Left lung (tissue), 10 donors: ENCODE data around the gene WBP1L. TPM values are rescaled to one million over a fixed set of nuclear protein-coding genes. Genes with fewer than 3 reads are reported as not detected.

ENCODE experiments used
- ATAC-seq: fragments of 200-7000 bp; cut with Tn5 transposase; one replicate; pipeline ENCODE4 v1.9.1; 2020; ENCODE audit warnings: moderate library complexity
- DNase-seq, 4 donors: peaks; one replicate each; pipeline ENCODE4 v3.0.0-alpha.2; 2013 to 2020
- H3K27ac ChIP-seq, 2 donors: fragments of 200-600 bp; sonication (generic) in 1 of 2; one replicate each; pipeline versions ENCODE4 v1.5.0 to v1.8.0; 2020 to 2021
- H3K27me3 ChIP-seq, 2 donors: fragments of 200-600 bp; sonication (generic) in 1 of 2; one replicate each; pipeline versions ENCODE4 v1.5.0 to v1.8.0; 2020 to 2021
- H3K36me3 ChIP-seq, 2 donors: fragments of 200-600 bp; sonication (generic) in 1 of 2; one replicate each; pipeline versions ENCODE4 v1.5.0 to v1.8.0; 2020 to 2021
- H3K4me1 ChIP-seq, 2 donors: fragments of 200-600 bp; one replicate each; pipeline ENCODE4 v1.8.0; 2021
- H3K4me3 ChIP-seq, 2 donors: fragments of 200-600 bp; sonication (generic) in 1 of 2; one replicate each; pipeline versions ENCODE4 v1.5.0 to v1.8.0; 2020 to 2021; ENCODE audit warnings: mild to moderate bottlenecking in 1 of 2
- H3K9me3 ChIP-seq, 2 donors: fragments of 200-600 bp; sonication (generic) in 1 of 2; one replicate each; pipeline versions ENCODE4 v1.5.0 to v1.8.0; 2020 to 2021
- intact Hi-C, 2 donors: fragments of 100-400 bp; cut with DNase I; formaldehyde crosslinking; loops; one replicate each; pipeline versions ENCODE4 v1.11.2 to v1.14.2; 2022
- polyA plus RNA-seq, 6 donors: library from polyadenylated mRNA; unstranded; fragments of 120-200 nt; gene quantifications; one replicate each; pipeline ENCODE4 v1.2.1, GENCODE V29; 2013; ENCODE audit not compliant: insufficient read length in 6 of 6
- total RNA-seq, 2 donors: library from RNA; stranded (reverse); fragmentation: NEBNext Ultra II Directional; extraction: Animal tissue kit (Norgen Biotek cat#: 25700); gene quantifications; one replicate each; pipeline ENCODE4 v1.2.1, GENCODE V29; 2021
- TF ChIP-seq, protein P1 (sequence below), 2 donors: fragments of 200-600 bp; sonication (generic) in 1 of 2; IDR thresholded peaks; one replicate each; pipeline versions ENCODE4 v1.5.0 to v1.8.0; 2021; ENCODE audit warnings: antibody characterized with exemption in 2 of 2
- donor health status: DM: no; HTN: yes; CAD: no.
- donor health status: DM: no; HTN: no; CAD: no.

The WBP1L gene
- total and polyA plus RNA-seq, 8 donors = 42.6 to 49.8 (median 45.9) TPM

DNA sequence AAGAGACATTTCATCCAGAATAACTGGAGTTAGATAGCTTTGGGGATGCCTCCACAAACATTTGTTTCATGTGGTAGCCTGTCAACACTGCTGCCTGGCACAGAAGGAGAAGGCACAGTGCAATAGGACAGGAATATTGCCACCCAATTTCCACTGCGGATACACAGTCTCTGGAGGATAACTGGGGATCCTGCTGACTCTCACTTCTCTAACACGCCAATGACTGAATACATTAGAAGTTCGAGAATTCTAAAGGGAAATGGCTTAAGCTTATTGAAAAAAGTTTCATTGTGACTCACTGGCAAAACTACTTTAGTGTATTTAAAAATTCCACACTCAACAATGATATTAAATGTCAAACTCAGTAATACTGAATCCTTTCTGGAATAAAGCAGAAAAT, 42.5 kb upstream of the WBP1L start:
- no peaks in the 10 kb centered on the region for H3K27me3 ChIP-seq
- intact Hi-C loops = no loop called here
- H3K27ac ChIP-seq = no peak overlapping the region
- H3K9me3 ChIP-seq = no peaks in the 10 kb centered on the region
- no peak for DNase-seq
- no peak overlapping the region for H3K4me3 ChIP-seq
- peaks cover 0 to 33% of the 10 kb centered on the region in 2 donors for H3K36me3 ChIP-seq
- TF ChIP-seq, protein P1, sequence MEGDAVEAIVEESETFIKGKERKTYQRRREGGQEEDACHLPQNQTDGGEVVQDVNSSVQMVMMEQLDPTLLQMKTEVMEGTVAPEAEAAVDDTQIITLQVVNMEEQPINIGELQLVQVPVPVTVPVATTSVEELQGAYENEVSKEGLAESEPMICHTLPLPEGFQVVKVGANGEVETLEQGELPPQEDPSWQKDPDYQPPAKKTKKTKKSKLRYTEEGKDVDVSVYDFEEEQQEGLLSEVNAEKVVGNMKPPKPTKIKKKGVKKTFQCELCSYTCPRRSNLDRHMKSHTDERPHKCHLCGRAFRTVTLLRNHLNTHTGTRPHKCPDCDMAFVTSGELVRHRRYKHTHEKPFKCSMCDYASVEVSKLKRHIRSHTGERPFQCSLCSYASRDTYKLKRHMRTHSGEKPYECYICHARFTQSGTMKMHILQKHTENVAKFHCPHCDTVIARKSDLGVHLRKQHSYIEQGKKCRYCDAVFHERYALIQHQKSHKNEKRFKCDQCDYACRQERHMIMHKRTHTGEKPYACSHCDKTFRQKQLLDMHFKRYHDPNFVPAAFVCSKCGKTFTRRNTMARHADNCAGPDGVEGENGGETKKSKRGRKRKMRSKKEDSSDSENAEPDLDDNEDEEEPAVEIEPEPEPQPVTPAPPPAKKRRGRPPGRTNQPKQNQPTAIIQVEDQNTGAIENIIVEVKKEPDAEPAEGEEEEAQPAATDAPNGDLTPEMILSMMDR (IDR thresholded peaks at IDR 0.05) = no peak
- no peaks in the 10 kb centered on the region for H3K4me1 ChIP-seq
- no peak for ATAC-seq

DNA sequence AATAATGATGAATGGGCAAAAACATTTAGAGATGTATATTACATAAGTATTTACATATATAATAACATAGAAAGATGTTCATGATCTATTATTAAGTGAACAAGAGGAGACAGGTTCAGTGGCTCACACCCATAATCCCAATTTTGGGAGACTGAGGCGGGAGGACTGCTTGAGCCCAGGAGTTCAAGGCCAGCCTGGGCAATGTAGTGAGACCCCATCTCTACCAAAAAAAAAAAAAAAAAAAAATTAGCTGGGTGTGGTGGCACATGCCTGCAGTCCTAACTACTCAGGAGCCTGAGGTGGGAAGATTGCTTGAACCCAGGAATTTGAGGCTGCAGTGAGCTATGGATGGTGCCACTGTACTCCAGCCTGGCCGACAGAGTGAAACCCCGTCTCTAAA, 42.0 kb upstream of the WBP1L start:
- TF ChIP-seq, protein P1 (IDR thresholded peaks at IDR 0.05) = no peak
- H3K4me3 ChIP-seq = no peak overlapping the region
- ATAC-seq = no peak
- no peaks in the 10 kb centered on the region for H3K27me3 ChIP-seq
- no peak overlapping the region for H3K27ac ChIP-seq
- intact Hi-C loops = no loop called here
- H3K4me1 ChIP-seq = no peaks in the 10 kb centered on the region
- no peak for DNase-seq
- no peaks in the 10 kb centered on the region for H3K9me3 ChIP-seq
- H3K36me3 ChIP-seq = peaks cover 0 to 28% of the 10 kb centered on the region in 2 donors

DNA sequence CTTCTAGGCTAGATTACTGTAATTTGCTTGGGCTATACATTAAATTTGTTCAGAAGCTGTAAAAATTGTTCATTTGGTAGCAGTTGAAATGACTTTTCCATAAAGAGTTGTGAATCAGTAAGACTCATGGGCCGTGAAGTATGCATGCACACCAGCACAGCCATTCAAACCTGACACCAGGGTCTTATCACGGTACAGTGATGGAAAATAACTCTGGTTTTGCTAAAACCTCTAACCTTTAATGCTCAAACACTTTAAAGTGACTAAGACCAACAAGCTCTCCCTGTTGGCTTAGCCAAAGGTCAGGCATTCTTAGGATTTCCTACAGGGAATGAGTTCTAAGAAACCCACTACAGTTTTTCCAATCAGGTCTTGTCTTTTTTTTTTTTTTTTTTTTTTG, 41.0 kb upstream of the WBP1L start:
- H3K36me3 ChIP-seq = peaks cover 0 to 23% of the 10 kb centered on the region in 2 donors
- intact Hi-C loops = no loop called here
- ATAC-seq (no peak), DNase-seq (no peak)
- no peaks in the 10 kb centered on the region for H3K4me1 ChIP-seq
- no peaks in the 10 kb centered on the region for H3K27me3 ChIP-seq
- no peak overlapping the region for H3K27ac ChIP-seq
- H3K4me3 ChIP-seq = no peak overlapping the region
- TF ChIP-seq, protein P1 (IDR thresholded peaks at IDR 0.05) = no peak
- H3K9me3 ChIP-seq = no peaks in the 10 kb centered on the region

DNA sequence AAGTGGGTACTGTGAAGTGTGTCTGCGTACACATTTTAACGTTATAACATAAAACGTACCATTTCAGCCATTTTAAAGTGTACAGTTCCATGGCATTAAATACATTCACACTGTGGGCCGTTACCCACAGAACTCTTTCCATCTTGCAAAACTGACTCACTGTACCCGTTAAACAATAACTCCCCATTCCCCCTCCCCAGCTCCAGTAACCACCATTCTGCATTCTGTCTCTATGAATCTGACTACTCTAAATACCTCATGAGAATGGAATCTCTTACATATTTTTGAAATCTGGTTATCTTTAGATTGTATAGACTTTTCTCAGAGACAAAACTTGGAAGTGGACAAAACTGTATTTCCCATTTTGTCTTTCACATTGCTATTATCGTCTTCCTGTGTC, 38.8 kb upstream of the WBP1L start:
- intact Hi-C loops = no loop called here
- ATAC-seq (no peak), DNase-seq (no peak)
- H3K27ac ChIP-seq = no peak overlapping the region
- no peaks in the 10 kb centered on the region for H3K9me3 ChIP-seq
- H3K27me3 ChIP-seq = no peaks in the 10 kb centered on the region
- peaks cover 0 to 6% of the 10 kb centered on the region in 2 donors for H3K36me3 ChIP-seq
- no peaks in the 10 kb centered on the region for H3K4me1 ChIP-seq
- TF ChIP-seq, protein P1 (IDR thresholded peaks at IDR 0.05) = no peak
- no peak overlapping the region for H3K4me3 ChIP-seq

DNA sequence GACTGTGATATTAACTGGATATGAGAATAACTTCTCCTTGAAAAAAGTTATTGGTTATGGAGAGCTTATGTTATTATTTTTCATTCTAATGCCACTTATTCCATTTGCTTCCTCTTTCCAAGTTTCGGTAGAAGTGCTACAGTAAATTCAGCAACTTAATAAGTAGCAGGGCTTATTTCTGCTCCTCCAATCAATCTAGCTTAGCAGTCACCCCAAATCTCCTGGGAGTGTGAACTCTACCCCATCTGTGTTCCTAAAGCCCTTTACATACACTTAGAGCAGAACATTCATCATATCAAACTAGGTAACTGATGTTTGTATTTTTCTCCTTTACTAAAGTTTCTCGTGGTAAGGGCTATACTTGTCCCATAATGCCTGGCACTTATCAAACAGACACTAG, 38.2 kb upstream of the WBP1L start:
- H3K4me1 ChIP-seq = no peaks in the 10 kb centered on the region
- no peak overlapping the region for H3K27ac ChIP-seq
- H3K4me3 ChIP-seq = no peak overlapping the region
- H3K9me3 ChIP-seq = no peaks in the 10 kb centered on the region
- TF ChIP-seq, protein P1 (IDR thresholded peaks at IDR 0.05) = no peak
- ATAC-seq = no peak
- no peak for DNase-seq
- H3K36me3 ChIP-seq = peaks cover 0 to 6% of the 10 kb centered on the region in 2 donors
- intact Hi-C loops = no loop called here
- H3K27me3 ChIP-seq = no peaks in the 10 kb centered on the region
